ENCODE results near the gene PDE4D. TPM values are rescaled to one million over a fixed set of nuclear protein-coding genes. Genes with fewer than 3 reads are reported as not detected.

Gene PDE4D
- total and polyA plus RNA-seq, 10 of the 15 experiments (the other 5 are each of a cell fraction or from before 2014, with no cell fraction given), result 0.87 to 4.1 (median 2.2) TPM

DNA sequence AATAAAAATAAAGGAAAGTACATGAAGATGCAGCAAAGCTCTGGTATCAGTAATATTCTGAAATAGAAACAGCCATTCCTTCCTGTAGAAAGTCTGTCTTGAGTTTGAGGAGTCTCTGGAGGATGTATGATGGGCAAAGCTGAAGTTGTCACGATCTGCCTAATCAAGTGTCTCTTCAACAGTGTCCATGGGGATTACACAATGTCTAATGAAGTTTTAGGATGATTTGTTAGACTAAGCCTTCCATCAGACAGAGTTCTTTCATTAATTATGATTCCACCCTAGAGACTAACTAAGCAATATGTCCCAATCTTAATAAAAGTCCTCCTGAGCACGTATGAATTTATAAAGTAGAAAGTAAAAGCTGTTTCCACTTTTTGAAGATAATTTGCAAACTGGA is 26.9 kb downstream of the PDE4D start:
- H2AFZ ChIP-seq (ENCODE audit: control insufficient read depth, low read depth, low read length), result no peak overlapping the region
- DNase-seq (ENCODE audit: low read depth, low spot score), result no peak
- in situ Hi-C loops (cut with MboI), result no loop called here
- CTCF ChIA-PET, result interaction anchor here (0.9 kb wide), 1 partner anchor 421 kb away, joined by 3 read pairs; no protein-coding TSS in a partner anchor
- H3K27me3 ChIP-seq (replicated peaks in 1 of 2; ENCODE audit: control insufficient read depth in 2 of 2, insufficient read depth in 2 of 2, low read length in 1 of 2), result no peaks in the 10 kb centered on the region
- SMC1A ChIA-PET (ENCODE audit: uncharacterized antibody, unreplicated experiment), result no interaction called here
- H3K4me2 ChIP-seq (ENCODE audit: control insufficient read depth, insufficient read depth), result no peak overlapping the region
- POLR2A ChIA-PET, result interaction anchor here (0.8 kb wide), 1 partner anchor 606 kb away, joined by 3 read pairs; no protein-coding TSS in a partner anchor
- no peaks in the 10 kb centered on the region for H3K9me3 ChIP-seq (replicated peaks; ENCODE audit: control insufficient read depth, insufficient read depth, low read length)
- no peaks in the 10 kb centered on the region for H3K36me3 ChIP-seq (ENCODE audit: control insufficient read depth in 2 of 2, insufficient read depth in 2 of 2, low read length in 1 of 2)
- no peaks in the 10 kb centered on the region for H4K20me1 ChIP-seq (ENCODE audit: control insufficient read depth, insufficient read depth)
- no peak for TF ChIP-seq BCL11A (IDR thresholded peaks at IDR 0.05; ENCODE audit: low read depth, low read length)
- no peak for TF ChIP-seq POLR2A (IDR thresholded peaks at IDR 0.05; ENCODE audit: low read depth, low read length)
- TF ChIP-seq MEF2B (IDR thresholded peaks at IDR 0.05; ENCODE audit: partially characterized antibody, poor library complexity, severe bottlenecking), result no peak
- RAD21 ChIA-PET (ENCODE audit: unreplicated experiment), result no interaction called here
- WGBS (ENCODE audit: insufficient coverage, insufficient replicate concordance, low lambda C conversion rate, missing lambda C conversion rate), result 24% methylated on average over 2 of the region's 2 CpGs
- H3K9ac ChIP-seq (ENCODE audit: control insufficient read depth, insufficient read depth, low read length), result no peak overlapping the region
- no peak overlapping the region for H3K27ac ChIP-seq (ENCODE audit: control insufficient read depth, insufficient read depth)
- no peaks in the 10 kb centered on the region for H3K79me2 ChIP-seq (ENCODE audit: control insufficient read depth, insufficient read depth, low read length)
- intact Hi-C loops (cut with micrococcal nuclease; ENCODE audit: unreplicated experiment), result no loop called here
- no TSS peak for BruUV-seq (replicated peaks)
- FAIRE-seq, result no peak
- ATAC-seq, result no peak
- H3K4me3 ChIP-seq, result no peak overlapping the region
- no peaks in the 10 kb centered on the region for H3K4me1 ChIP-seq (ENCODE audit: control insufficient read depth, insufficient read depth, low read length)

DNA sequence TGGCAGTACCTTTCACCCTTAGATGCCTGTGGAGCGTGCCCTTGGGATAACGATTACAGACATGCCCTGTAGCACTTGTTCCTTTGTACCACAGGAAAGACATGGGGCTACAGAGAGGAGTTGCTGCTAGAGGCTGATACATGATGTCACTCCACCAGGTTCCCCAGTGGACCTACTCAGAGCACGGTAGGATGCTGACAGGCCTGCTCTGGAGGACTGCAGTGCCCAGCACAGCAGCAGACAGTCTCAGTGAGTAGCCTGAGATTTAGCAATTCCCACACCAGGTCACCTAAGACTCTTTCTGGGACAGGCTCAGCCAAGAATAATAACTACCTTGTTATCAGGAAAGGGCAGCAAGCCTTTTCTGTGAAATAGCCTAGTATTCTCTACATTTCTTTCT is 28.8 kb downstream of the PDE4D start:
- no peak overlapping the region for H3K4me3 ChIP-seq
- CTCF ChIA-PET, result no interaction called here
- ATAC-seq (no peak), DNase-seq (ENCODE audit: low read depth, low spot score) (no peak), FAIRE-seq (no peak)
- in situ Hi-C loops (cut with MboI), result no loop called here
- SMC1A ChIA-PET (ENCODE audit: uncharacterized antibody, unreplicated experiment), result interaction anchor here (0.8 kb wide), 1 partner anchor 18 kb away, joined by 3 read pairs; no protein-coding TSS in a partner anchor
- no peaks in the 10 kb centered on the region for H3K4me1 ChIP-seq (ENCODE audit: control insufficient read depth, insufficient read depth, low read length)
- POLR2A ChIA-PET, result no interaction called here
- no peaks in the 10 kb centered on the region for H3K36me3 ChIP-seq (ENCODE audit: control insufficient read depth in 2 of 2, insufficient read depth in 2 of 2, low read length in 1 of 2)
- H3K9me3 ChIP-seq (replicated peaks; ENCODE audit: control insufficient read depth, insufficient read depth, low read length), result no peaks in the 10 kb centered on the region
- no TSS peak for BruUV-seq (replicated peaks)
- no peak overlapping the region for H3K27ac ChIP-seq (ENCODE audit: control insufficient read depth, insufficient read depth)
- RAD21 ChIA-PET (ENCODE audit: unreplicated experiment), result no interaction called here
- WGBS (ENCODE audit: insufficient coverage, insufficient replicate concordance, low lambda C conversion rate, missing lambda C conversion rate), result 29% methylated on average over 3 of the region's 3 CpGs
- no peak overlapping the region for H3K4me2 ChIP-seq (ENCODE audit: control insufficient read depth, insufficient read depth)
- intact Hi-C loops (cut with micrococcal nuclease; ENCODE audit: unreplicated experiment), result no loop called here
- no peaks in the 10 kb centered on the region for H4K20me1 ChIP-seq (ENCODE audit: control insufficient read depth, insufficient read depth)
- no peaks in the 10 kb centered on the region for H3K79me2 ChIP-seq (ENCODE audit: control insufficient read depth, insufficient read depth, low read length)
- no peak overlapping the region for H2AFZ ChIP-seq (ENCODE audit: control insufficient read depth, low read depth, low read length)
- H3K27me3 ChIP-seq (replicated peaks in 1 of 2; ENCODE audit: control insufficient read depth in 2 of 2, insufficient read depth in 2 of 2, low read length in 1 of 2), result no peaks in the 10 kb centered on the region
- no peak overlapping the region for H3K9ac ChIP-seq (ENCODE audit: control insufficient read depth, insufficient read depth, low read length)
- TF ChIP-seq, protein P1, sequence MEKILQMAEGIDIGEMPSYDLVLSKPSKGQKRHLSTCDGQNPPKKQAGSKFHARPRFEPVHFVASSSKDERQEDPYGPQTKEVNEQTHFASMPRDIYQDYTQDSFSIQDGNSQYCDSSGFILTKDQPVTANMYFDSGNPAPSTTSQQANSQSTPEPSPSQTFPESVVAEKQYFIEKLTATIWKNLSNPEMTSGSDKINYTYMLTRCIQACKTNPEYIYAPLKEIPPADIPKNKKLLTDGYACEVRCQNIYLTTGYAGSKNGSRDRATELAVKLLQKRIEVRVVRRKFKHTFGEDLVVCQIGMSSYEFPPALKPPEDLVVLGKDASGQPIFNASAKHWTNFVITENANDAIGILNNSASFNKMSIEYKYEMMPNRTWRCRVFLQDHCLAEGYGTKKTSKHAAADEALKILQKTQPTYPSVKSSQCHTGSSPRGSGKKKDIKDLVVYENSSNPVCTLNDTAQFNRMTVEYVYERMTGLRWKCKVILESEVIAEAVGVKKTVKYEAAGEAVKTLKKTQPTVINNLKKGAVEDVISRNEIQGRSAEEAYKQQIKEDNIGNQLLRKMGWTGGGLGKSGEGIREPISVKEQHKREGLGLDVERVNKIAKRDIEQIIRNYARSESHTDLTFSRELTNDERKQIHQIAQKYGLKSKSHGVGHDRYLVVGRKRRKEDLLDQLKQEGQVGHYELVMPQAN (conservative IDR thresholded peaks at IDR 0.05), result no peak
- TF ChIP-seq PML (IDR thresholded peaks at IDR 0.05; ENCODE audit: low read length) (no peak), HDAC2 (IDR thresholded peaks at IDR 0.05) (no peak), SMARCA5 (IDR thresholded peaks at IDR 0.05) (no peak), WRNIP1 (IDR thresholded peaks at IDR 0.05; ENCODE audit: borderline replicate concordance, low read depth, low read length) (no peak), ZNF217 (IDR thresholded peaks at IDR 0.05) (no peak), HDGF (IDR thresholded peaks at IDR 0.05) (no peak), CHD2 (IDR thresholded peaks at IDR 0.05; ENCODE audit: borderline replicate concordance, low read depth, low read length) (no peak), POLR2AphosphoS2 (IDR thresholded peaks at IDR 0.05; ENCODE audit: low read depth, low read length) (no peak)
- TF ChIP-seq, protein P2, sequence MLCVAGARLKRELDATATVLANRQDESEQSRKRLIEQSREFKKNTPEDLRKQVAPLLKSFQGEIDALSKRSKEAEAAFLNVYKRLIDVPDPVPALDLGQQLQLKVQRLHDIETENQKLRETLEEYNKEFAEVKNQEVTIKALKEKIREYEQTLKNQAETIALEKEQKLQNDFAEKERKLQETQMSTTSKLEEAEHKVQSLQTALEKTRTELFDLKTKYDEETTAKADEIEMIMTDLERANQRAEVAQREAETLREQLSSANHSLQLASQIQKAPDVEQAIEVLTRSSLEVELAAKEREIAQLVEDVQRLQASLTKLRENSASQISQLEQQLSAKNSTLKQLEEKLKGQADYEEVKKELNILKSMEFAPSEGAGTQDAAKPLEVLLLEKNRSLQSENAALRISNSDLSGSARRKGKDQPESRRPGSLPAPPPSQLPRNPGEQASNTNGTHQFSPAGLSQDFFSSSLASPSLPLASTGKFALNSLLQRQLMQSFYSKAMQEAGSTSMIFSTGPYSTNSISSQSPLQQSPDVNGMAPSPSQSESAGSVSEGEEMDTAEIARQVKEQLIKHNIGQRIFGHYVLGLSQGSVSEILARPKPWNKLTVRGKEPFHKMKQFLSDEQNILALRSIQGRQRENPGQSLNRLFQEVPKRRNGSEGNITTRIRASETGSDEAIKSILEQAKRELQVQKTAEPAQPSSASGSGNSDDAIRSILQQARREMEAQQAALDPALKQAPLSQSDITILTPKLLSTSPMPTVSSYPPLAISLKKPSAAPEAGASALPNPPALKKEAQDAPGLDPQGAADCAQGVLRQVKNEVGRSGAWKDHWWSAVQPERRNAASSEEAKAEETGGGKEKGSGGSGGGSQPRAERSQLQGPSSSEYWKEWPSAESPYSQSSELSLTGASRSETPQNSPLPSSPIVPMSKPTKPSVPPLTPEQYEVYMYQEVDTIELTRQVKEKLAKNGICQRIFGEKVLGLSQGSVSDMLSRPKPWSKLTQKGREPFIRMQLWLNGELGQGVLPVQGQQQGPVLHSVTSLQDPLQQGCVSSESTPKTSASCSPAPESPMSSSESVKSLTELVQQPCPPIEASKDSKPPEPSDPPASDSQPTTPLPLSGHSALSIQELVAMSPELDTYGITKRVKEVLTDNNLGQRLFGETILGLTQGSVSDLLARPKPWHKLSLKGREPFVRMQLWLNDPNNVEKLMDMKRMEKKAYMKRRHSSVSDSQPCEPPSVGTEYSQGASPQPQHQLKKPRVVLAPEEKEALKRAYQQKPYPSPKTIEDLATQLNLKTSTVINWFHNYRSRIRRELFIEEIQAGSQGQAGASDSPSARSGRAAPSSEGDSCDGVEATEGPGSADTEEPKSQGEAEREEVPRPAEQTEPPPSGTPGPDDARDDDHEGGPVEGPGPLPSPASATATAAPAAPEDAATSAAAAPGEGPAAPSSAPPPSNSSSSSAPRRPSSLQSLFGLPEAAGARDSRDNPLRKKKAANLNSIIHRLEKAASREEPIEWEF (IDR thresholded peaks at IDR 0.05; ENCODE audit: insufficient replicate concordance, low read depth, low read length), result no peak

All from GM12878 (cell line).